Adipose tissue (tissue), 3 donors: ENCODE results near the gene BRD7. TPM values are rescaled to one million over a fixed set of nuclear protein-coding genes. Genes with fewer than 3 reads are reported as not detected.

Experiments used
- H3K27ac ChIP-seq: one replicate; pipeline ENCODE4 v1.5.1; 2013; ENCODE audit warnings: low read depth, low read length
- WGBS, 3 donors: extraction: QIAGEN DNeasy Blood & Tissue Kit; methylation state at CpG; one replicate each; pipeline ENCODE4 v1.1.7; 2013; 5-methylcytosine and 5-hydroxymethylcytosine counted together
- polyA plus RNA-seq, 3 donors: library from polyadenylated mRNA; stranded (reverse); fragments of 200-250 nt; gene quantifications; one replicate each; pipeline ENCODE4 v1.2.3, GENCODE V29; 2013
- donor health status: healthy with polysubstance abuse.
- donor health status: Bipolar disorder and iron deficiency.
- donor health status: healthy.

Gene BRD7
- polyA plus RNA-seq, 3 donors, result 27.4 to 59.9 (median 32.0) TPM

DNA sequence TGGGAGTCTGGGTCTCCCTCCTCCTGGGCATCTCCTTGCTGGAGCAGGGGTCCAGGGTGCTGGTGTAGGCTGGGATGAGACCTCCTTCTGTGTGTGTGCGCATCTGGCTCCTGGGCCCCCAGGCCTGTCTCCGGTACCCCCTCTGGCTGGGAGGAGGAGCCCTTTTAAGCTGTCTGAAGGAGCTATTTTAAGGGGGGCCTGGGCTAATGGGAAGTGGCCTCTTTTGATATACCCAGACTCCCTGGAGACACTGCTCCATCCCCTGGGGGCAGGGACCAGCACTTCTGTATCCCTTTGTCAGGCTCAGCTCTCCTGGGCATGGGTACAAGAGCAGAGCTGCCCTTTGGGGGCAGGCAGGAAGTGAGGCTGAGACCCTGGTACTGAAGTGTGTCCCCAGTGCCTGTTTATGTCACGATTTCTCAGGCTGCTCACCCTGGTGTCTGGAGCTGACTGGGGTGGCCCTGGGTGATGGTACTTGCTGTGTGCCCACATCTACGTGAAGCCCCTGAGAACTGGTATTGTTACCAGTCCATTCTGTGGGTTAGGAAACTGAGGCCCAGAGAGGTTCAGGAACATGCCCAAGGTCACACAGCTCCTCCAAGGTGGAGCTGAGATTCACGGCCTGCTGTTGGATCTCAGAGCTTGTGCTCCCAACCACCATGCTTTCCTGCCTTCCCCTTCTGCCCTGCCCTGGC is 96.0 kb downstream of the BRD7 start:
- 92 to 96% (median 92%) methylated on average over 5 of the region's 5 CpGs for WGBS, 3 donors
- no peak overlapping the region for H3K27ac ChIP-seq

DNA sequence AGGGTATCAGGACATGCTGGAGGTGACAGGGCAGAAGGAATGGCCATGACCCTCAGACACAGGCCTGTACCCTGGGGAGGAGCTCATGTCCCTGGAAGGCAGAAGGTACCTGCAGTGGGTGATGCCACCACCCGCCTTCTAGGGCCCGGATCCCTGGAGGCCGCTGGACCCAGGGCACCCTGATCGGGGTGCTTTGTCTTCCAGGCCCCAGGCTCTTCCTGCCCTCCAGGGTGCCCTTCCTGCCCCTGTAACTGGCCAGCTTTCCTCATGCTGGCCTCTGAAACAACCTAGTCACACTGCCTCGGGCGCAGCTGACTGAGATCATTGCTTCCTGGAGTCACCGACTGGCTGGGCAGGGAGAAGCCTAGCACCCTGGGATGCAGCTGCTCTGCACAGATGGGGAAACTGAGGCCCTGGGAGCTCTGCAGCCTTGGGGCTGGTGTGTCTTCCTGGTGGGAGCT is 96.6 kb downstream of the BRD7 start:
- no peak overlapping the region for H3K27ac ChIP-seq
- 53 to 87% (median 64%) methylated on average over 7 of the region's 7 CpGs for WGBS, 3 donors

GRCh38 chr16:50271148-50272041 is 97.4 kb downstream of the BRD7 start:
- 69 to 76% (median 74%) methylated on average over 14 to 15 of the region's 15 CpGs for WGBS, 3 donors
- no peak overlapping the region for H3K27ac ChIP-seq

- no peak overlapping the region for H3K27ac ChIP-seq
- 76 to 89% (median 80%) methylated on average over 13 of the region's 13 CpGs for WGBS, 3 donors
Observed at GRCh38 chr16:50270510-50271147, 98.2 kb downstream of the BRD7 start.

- WGBS, 3 donors, result 75 to 93% (median 84%) methylated on average over 12 of the region's 12 CpGs
Observed at GRCh38 chr16:50269769-50270509, 98.8 kb downstream of the BRD7 start.

GRCh38 chr16:50269061-50269705 is 99.6 kb downstream of the BRD7 start:
- no peak overlapping the region for H3K27ac ChIP-seq
- WGBS, 3 donors, result 91 to 95% (median 94%) methylated on average over 13 of the region's 13 CpGs

More at GRCh38 chr16:50269769-50270509, 98.8 kb downstream of the BRD7 start:
- H3K27ac ChIP-seq, result no peak overlapping the region

- no peak overlapping the region for H3K27ac ChIP-seq
- 76 to 88% (median 88%) methylated on average over 5 of the region's 5 CpGs for WGBS, 3 donors
Observed at GRCh38 chr16:50268352-50268751, 100.4 kb downstream of the BRD7 start.

DNA sequence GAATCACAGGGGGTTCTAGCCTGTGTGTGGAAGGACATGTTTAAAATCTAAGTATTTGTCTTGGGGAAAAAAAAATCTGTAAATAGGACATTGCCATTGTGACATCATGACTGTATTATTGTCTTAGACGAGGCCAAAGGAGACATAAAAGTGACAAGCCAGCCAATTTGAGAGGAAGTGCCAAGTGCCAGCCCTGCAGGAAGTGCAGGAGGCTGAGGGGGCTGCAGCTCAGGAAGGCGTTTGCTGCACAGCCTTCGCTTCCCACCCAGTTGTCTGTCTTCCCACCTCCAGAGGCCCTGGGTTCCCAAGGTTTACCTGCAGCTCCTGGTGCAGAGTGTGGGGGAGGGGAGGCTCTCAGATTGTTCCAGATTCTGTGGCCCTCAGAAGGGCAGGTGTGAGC is 101.1 kb downstream of the BRD7 start:
- no peak overlapping the region for H3K27ac ChIP-seq
- 41 to 73% (median 41%) methylated on average over 3 of the region's 3 CpGs for WGBS, 3 donors

DNA sequence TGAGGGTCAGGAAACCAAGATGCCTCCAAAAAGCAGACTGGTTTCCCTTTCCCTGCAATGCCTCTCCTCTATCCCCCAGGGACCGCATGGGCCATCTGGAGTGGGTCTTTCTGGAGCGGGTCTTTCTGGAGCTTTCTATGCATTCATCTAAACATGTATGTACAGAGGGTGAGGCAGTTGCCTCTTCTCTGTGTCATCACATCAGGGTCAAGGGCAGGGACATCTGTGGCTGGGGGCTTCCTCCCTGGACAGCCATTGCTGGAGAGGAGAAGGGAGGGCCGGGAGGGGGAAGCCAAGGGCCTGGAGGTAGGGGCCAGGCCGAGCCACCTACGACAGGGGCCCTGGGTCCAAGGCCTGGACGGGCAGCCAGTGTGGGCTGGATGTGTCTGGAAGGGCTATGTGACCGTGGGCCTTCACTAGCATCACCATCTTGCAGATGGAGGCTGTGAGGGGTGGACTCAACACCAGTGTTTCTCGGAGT is 101.6 kb downstream of the BRD7 start:
- 69 to 87% (median 71%) methylated on average over 8 of the region's 8 CpGs for WGBS, 3 donors
- H3K27ac ChIP-seq, result no peak overlapping the region

DNA sequence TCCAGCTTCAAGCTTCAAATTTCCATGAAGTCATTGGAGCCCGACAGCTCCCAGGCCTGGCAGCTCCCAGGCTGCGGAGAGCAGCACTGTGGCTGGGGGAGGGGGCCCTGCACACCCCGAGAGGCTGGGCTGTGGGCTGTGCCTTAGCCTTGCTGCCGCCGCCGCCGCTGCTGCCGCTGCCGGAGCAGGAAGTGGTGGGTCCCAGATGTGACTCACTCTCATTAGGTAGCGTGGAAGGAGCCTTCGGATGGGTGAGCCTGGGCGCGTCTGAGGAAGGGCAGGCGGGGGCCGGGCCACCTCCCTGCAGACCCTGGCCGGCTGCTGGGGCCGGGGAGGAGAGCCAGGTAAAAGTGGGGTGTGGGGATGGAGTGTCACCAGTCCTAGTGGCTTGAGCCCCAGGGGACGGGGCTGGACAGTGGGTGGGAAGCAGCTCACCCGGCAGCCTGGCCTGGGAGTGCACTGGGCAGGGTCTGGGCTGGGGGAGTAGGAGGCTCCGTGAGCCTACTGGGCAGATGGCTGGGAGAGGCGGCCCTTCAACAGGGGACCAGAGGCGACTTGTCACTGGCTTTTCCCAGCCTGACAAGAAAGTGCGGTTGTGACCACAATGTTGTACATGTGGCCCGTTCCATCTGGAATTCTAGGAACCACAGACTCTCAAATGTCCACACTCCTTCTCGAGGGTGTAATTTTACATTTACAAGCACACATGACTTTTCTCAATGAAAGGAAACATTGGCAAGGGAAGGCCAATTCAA is 102.3 kb downstream of the BRD7 start, which contains the start of gene ADCY7:
Gene ADCY7, plus strand, starts transcription at position 215 of the 755 bp plus-strand sequence. CDS start 21,629 bp downstream, outside the sequence.
- WGBS, 3 donors, result 14 to 58% (median 18%) methylated on average over 25 of the region's 25 CpGs

More for the DNA sequence above, 102.3 kb downstream of the BRD7 start, which contains the start of gene ADCY7:
- H3K27ac ChIP-seq, result no peak within 1 kb of the TSS

Other genes starting within 250 kb of the BRD7 start
- 1 to 10 TPM; 2.5 to 3.4 (median 3.3) TPM for gene TENT4B, start 215.7 kb downstream of the BRD7 start, polyA plus RNA-seq
- gene ADCY7, start 102.4 kb downstream of the BRD7 start, polyA plus RNA-seq, result 10 to 100 TPM in 1 of 3 donors, 1 to 10 TPM in 2; 3.5 to 10.9 (median 5.3) TPM
- 1 to 10 TPM in 2 of 3 donors, under 1 TPM in 1; 0.31 to 1.3 (median 1.1) TPM for gene NKD1, start 179.4 kb upstream of the BRD7 start, polyA plus RNA-seq